ENCODE measurements around the gene MED1.
"Not testable (repeated sequence)": the region's sequence is repeated elsewhere in the genome, so short reads cannot be mapped to it uniquely, and the experiment has no call there.

Gene MED1

DNA sequence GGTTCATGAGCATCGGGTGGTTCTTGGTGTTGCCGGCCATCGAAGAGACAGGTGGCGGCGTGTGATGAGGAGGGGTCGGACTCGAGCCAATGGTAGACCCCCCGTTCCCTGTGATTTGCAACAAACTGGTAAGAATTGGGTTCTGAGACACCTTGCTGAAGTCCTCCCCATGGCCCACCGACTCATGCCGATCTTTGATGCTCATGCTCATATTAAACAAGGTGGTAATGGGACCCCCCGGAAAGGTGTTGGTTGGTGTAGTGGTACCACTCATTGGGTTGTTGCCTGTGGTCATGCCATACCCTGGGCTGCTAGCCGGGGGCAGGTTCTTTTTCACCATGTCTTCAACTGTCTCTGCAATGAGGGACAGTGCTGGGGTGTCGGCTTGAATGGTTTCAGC, 40.8 kb downstream of the MED1 start:
- DNase-seq, result no peak

- DNase-seq, result no peak
These were observed 42.7 kb downstream of the MED1 start for GRCh38 chr17:39408360-39408759.

DNA sequence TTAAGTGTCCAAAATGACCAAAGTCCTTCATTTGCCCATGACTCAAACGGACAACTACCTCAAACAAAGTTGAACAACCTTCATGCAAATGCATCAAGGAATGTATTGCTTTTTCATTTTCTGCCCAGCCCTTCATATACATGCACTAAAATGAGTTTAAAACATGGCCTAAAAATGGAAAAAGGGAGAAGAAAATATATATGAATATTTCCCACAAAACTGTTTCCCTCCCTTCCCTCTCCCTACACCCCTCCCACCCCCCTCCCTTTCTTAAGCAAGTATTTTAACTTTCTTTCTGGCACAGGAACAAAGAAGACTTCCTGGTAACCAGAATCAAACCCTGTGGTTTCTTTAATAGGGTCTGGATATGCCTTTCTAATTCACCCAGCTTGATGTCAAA, 44.1 kb downstream of the MED1 start:
- no peak for DNase-seq

DNA sequence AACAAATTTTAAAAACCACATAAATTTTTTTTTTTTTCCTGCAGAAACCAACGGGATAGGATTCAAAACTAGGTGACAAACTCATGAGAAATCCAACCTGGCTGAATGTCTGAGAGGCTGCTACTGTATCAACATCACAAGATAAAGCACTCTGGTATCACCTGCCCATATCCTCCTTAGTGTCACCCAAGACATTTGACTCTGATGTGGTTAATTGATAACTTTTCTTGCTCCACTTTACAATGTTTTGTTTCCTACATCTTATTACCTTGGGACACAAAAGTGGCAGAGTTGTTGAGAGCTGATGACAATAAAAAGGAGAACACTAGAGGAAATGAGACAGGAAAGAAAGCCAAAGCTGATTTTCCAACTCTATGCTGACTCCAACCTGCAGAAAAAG, 45.6 kb downstream of the MED1 start:
- no peak for DNase-seq

- DNase-seq, result peak; percentile 41
These were observed 46.3 kb downstream of the MED1 start for GRCh38 chr17:39404542-39405378.

DNA sequence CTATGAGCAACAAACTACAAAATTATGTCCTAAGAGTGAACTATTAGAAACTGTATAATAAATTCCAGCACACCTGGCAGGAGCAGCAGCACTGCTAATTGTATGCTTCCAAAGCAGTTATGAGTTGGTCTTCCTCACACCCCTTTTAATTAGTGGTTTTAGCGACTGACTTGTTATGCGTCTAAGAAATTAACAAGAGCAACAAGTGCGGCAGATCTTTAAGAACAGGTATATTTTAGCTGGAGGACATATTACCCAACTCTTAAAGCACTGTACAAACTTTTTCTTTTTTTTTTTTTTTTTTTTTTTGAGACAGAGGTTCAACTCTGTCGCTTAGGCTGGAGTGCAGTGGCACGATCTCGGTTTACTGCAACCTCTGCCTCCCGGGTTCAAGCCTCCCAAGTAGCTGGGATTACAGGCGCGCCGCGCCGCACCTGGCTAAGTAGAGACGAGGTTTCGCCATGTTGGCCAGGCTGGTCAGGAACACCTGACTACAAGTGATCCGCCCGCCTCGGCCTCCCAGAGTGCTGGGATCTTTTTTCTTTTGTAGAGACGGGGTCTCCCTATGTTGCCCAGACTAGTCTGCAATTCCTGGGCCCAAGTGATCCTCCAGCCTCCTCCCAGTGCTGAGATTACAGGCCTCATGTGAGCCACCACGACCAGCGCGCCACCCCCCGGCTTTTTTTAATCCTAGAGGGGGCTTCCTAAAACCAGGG, 48.0 kb downstream of the MED1 start:
- DNase-seq, result peak; percentile 29

DNA sequence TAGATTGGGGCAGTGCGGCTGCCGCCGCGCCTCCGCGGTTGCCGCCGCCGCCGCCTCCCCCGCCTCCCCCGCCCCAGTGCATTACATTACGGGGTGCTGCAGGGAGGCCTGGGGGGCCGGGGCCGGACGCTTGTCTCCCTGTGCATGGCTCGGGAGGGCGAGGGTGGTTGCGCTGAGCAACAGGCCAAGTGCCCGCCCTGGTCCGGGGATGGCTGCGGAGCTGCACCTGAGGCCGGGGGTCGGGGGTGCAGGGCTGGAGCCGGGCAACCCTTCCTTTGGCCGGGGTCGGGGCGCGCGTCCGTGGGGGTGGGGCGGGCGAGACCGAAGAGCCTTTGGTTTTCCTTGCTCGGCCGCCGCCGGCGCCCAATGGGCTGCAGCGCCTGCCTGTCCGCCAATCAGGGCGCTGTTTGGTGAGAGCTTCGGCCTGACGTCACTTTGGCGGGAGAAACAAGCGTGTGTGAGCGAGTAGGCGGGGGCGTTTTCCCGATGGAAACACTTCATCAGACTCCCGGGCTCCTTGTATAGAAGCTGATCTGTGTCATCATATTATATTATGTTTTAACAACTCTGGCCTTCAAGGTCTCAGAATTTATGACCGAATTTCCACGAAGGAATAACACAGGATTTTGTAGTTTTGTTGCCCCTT, 48.7 kb downstream of the MED1 start:
- peak; percentile 95 for DNase-seq

GRCh38 chr17:39401412-39402243, 49.4 kb downstream of the MED1 start, which contains the start of gene FBXL20:
TSS of gene FBXL20 (minus strand) at chr17:39401626. CDS start at chr17:39401402, 224 bp downstream.
- peak; percentile 94 for DNase-seq

DNA sequence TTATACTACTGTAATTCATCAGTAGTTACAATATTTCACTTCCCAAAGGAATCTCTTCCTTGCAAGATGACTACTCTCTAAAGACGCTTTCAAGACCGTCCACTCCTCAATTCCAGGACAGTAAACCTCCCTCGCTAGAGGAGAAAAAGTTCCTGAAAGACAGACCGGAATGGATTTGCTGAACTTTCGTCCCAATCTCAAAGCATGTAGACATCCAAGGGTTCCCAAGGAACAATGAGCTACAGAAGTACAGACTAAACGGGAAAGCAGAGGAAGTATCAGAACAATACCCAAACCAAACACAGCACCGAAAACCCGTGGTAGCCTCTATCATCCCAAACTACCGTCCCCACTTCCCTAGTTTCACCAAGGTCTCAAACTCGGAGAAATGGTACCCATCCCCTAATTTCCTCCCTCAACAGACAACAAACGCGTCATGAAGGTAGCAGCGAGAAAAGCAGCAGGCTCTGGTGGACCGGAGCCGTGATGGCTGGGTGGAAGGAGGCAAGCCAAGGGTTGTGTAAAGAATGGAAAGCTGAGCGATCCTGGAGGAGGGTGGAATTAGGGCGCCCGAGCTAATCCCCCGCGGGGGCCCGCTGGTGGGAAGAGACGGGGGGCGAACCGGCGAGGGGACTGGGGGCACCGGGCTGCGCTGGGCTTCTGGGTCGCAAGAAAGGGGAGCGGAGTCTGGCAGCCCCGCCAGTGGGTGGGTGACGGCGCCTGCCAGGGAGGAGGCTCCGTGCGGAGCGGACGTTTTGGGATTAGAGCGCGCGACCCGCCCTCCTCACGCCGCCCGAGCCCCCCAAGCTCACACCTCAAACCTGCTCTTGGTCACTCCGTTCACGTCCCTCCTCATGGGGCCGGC, 50.3 kb downstream of the MED1 start:
- DNase-seq, result peak; percentile 35

DNA sequence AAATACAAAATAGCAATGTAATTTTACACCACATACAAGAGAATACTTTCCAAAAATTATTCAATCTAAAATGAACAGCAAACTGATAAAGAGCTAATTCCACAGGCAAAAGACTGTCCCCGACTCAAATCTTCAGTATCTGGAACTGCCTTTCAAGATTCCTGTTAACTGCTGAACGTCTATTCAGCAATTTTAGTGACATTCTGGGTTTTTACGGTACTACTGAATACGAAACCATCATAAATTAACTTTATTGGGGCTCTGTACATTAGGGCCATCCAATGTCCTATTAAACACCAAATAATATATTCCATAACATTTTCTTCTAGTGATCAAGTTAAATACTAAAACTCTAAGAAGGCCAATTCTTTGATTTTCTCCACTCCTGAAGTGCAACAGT, 51.3 kb downstream of the MED1 start:
- no peak for DNase-seq

GRCh38 chr17:39393736-39394135, 57.3 kb downstream of the MED1 start:
- no peak for DNase-seq

GRCh38 chr17:39391448-39391847, 59.6 kb downstream of the MED1 start:
- DNase-seq, result no peak

GRCh38 chr17:39385040-39385439, 66.0 kb downstream of the MED1 start:
- no peak for DNase-seq

GRCh38 chr17:39380144-39380543, 70.9 kb downstream of the MED1 start:
- DNase-seq, result no peak

DNA sequence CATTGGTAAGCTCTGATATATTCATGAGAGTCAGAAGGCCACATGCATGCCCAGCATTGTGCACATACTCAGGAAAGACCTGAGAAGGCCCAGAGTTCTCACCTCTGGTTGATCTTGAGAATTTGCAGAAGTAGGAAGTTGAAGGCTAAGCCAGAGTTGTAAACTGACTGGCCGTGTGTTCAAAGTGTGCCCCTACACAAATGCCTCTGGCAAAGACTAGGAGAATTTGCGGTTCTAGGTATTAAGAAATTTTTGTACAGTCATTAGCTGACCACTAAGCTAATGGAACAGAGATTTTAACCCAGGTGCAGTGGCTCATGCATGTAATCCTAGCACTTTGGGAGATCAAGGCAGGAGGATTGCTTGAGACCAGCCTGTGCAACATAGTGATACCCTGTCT, 74.6 kb downstream of the MED1 start:
- no peak for DNase-seq

- DNase-seq, result not testable (repeated sequence)
These were observed 83.3 kb downstream of the MED1 start for GRCh38 chr17:39367805-39368204.

- no peak for DNase-seq
These were observed 85.2 kb downstream of the MED1 start for GRCh38 chr17:39365872-39366271.

- no peak for DNase-seq
These were observed 85.8 kb downstream of the MED1 start for GRCh38 chr17:39365242-39365641.

- no peak for DNase-seq
These were observed 86.6 kb downstream of the MED1 start for GRCh38 chr17:39364236-39365025.

GRCh38 chr17:39361064-39361463, 90.0 kb downstream of the MED1 start:
- DNase-seq, result no peak

DNA sequence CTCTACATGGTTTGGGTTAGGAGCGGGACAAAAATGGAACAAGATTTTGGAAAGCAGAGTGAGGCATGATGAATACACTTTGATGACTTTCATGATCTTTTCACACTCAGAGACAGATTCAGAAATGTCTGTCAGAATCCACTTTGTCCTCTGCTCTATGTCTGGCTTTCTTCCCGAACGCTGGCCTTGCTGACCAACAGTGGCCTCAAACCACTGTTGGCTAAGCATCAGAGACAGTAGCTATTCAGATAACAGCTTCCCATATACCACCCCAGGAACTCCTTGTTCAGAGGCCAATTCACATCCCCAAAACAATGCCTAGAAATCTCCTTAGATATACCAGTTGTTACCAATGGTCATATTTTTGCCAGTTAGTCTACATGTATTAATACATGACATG, 90.5 kb downstream of the MED1 start:
- DNase-seq, result no peak
